H1 (cell line): ENCODE data around the gene CTNND2. TPM values are rescaled to one million over a fixed set of nuclear protein-coding genes. Genes with fewer than 3 reads are reported as not detected.

Experiments
- EZH2 ChIP-seq: fragments of 200-600 bp; sonication (generic); IDR thresholded peaks from 2 replicates; pipeline ENCODE4 v1.7.1; 2012; ENCODE audit warnings: low read depth, mild to moderate bottlenecking, moderate library complexity, low read length, inconsistent platforms; ENCODE audit not compliant: severe bottlenecking
- GABPA ChIP-seq: IDR thresholded peaks from 2 replicates; pipeline ENCODE4 v1.6.1; 2011; ENCODE audit warnings: mild to moderate bottlenecking, low read length, moderate library complexity, borderline replicate concordance; ENCODE audit not compliant: insufficient read depth
- JUN ChIP-seq: IDR thresholded peaks from 2 replicates; pipeline ENCODE4 v1.6.1; 2011; ENCODE audit warnings: low read depth, mild to moderate bottlenecking, improper control_type of control experiment, low read length
- KDM4A ChIP-seq: IDR thresholded peaks from one replicate; pipeline ENCODE4 v1.7.1; 2012; ENCODE audit warnings: low read depth, mild to moderate bottlenecking, moderate library complexity, low read length, inconsistent platforms; ENCODE audit not compliant: severe bottlenecking
- MAX ChIP-seq: IDR thresholded peaks from 2 replicates; pipeline ENCODE4 v1.6.1; 2012; ENCODE audit warnings: inconsistent platforms
- RBBP5 ChIP-seq: IDR thresholded peaks from 2 replicates; pipeline ENCODE4 v1.7.1; 2012; ENCODE audit warnings: low read depth, mild to moderate bottlenecking, inconsistent platforms, low read length, moderate library complexity, borderline replicate concordance
- SAP30 ChIP-seq: fragments of 300-600 bp; sonication (generic); IDR thresholded peaks from 2 replicates; pipeline ENCODE4 v1.7.1; 2012; ENCODE audit warnings: low read length, moderate library complexity, mild to moderate bottlenecking, inconsistent platforms; ENCODE audit not compliant: insufficient read depth, insufficient replicate concordance
- TAF1 ChIP-seq: IDR thresholded peaks from 2 replicates; pipeline ENCODE4 v1.6.1; 2011; ENCODE audit warnings: mild to moderate bottlenecking, low read depth, low read length
- TAF7 ChIP-seq: optimal IDR thresholded peaks from 2 replicates; pipeline ENCODE3; 2011; ENCODE audit warnings: low read depth, mild to moderate bottlenecking, inconsistent platforms, low read length, moderate library complexity, borderline replicate concordance
- ZNF274 ChIP-seq: IDR thresholded peaks from 2 replicates; pipeline ENCODE4 v1.7.0; 2012; ENCODE audit warnings: low read length, borderline replicate concordance; ENCODE audit errors: extremely low read depth
- polyA plus RNA-seq, 7 experiments: library from polyadenylated mRNA; depleted of rRNA in 3 of 7; stranded (reverse) in 5 of 7; unstranded in 2 of 7; fragments of >200 nt in 5 of 7; fragments of 200-250 nt in 2 of 7; gene quantifications; 1 replicate in 5 of 7; 2 replicates in 1 of 7; 4 replicates in 1 of 7; pipeline versions ENCODE4 v1.2.1 to v1.2.3, GENCODE V29; 2011 to 2013; ENCODE audit warnings: missing spikeins in 2 of 7, mixed read lengths in 2 of 7
- total RNA-seq: library from RNA; stranded (reverse); fragmentation: NEBNext Ultra II Directional; extraction: Animal tissue kit (Norgen Biotek cat#: 25700); gene quantifications from 2 replicates; pipeline ENCODE4 v1.2.1, GENCODE V29; 2021

CTNND2 gene
- total and polyA plus RNA-seq, 2 of the 8 experiments (the other 6 are each of a cell fraction or from before 2014, with no cell fraction given) = 7.4 to 14.2 TPM

- TF ChIP-seq MAX = peak; percentile 91
- TF ChIP-seq TAF7 = peak; percentile 73
- TF ChIP-seq KDM4A = peak; percentile 98
- TF ChIP-seq SAP30 = peak; percentile 75
- TF ChIP-seq GABPA = peak; percentile 62; the same call in 1 of the 2 replicates
- no peak for TF ChIP-seq ZNF274
- TF ChIP-seq TAF1 = peak; percentile 50
- TF ChIP-seq RBBP5 = no peak
- TF ChIP-seq JUN = peak; percentile 51; the same call in 1 of the 2 replicates
- no peak for TF ChIP-seq EZH2
- TF ChIP-seq, all 59 proteins: peak for 21
Measured at GRCh38 chr5:11904265-11904906, at the start of gene CTNND2 (continued).
